Caco-2 (cell line): ENCODE measurements around the gene TMEM69. TPM values are rescaled to one million over a fixed set of nuclear protein-coding genes. Genes with fewer than 3 reads are reported as not detected.

Experiments
- BruUV-seq: library from RNA; stranded (reverse); fragments of 400-500 nt; replicated peaks from 2 replicates; lab custom pipeline; 2021; lab: Mats Ljungman, UMichigan
- CTCF ChIA-PET: fragments of 300-600 bp; sonication (Branson Sonifier 250); formaldehyde crosslinking; loops from one replicate; lab custom pipeline; 2022; ENCODE audit warnings: antibody characterized with exemption; lab: Charles Lee
- POLR2A ChIA-PET: fragments of 300-600 bp; sonication (Branson Sonifier 250); formaldehyde crosslinking; loops from one replicate; lab custom pipeline; 2022; ENCODE audit warnings: antibody characterized with exemption; lab: Charles Lee
- DNase-seq, 2 experiments: peaks; one replicate each; pipeline versions ENCODE4 v3.0.0 to v3.0.0-alpha.2; 2020 to 2022
- H3K27me3 ChIP-seq: replicated peaks from 2 replicates; pipeline ENCODE4 v1.6.0; 2011; ENCODE audit warnings: low read length; ENCODE audit not compliant: control insufficient read depth, insufficient read depth
- H3K36me3 ChIP-seq: 2 replicates; pipeline ENCODE4 v1.5.1; 2011; ENCODE audit warnings: low read length; ENCODE audit not compliant: control insufficient read depth, insufficient read depth
- H3K4me1 ChIP-seq: fragments of 250-450 bp; sonication (Bioruptor Pico); 2 replicates; pipeline ENCODE4 v1.5.1; 2020; ENCODE audit warnings: mild to moderate bottlenecking
- H3K4me3 ChIP-seq: 2 replicates; pipeline ENCODE4 v1.5.1; 2011; ENCODE audit warnings: low read depth, mild to moderate bottlenecking, control low read depth, low read length
- H3K9me3 ChIP-seq: fragments of 250-450 bp; sonication (Bioruptor Pico); 2 replicates; pipeline ENCODE4 v1.5.1; 2020; ENCODE audit warnings: mild to moderate bottlenecking, moderate library complexity
- H3K27ac Mint-ChIP-seq: one replicate; pipeline ENCODE4 v1.8.0; 2022; ENCODE audit warnings: mixed read lengths; ENCODE audit not compliant: unreplicated experiment
- H3K27me3 Mint-ChIP-seq: one replicate; pipeline ENCODE4 v1.8.0; 2022; ENCODE audit warnings: mixed read lengths; ENCODE audit not compliant: insufficient read depth, unreplicated experiment
- H3K36me3 Mint-ChIP-seq: one replicate; pipeline ENCODE4 v1.8.0; 2022; ENCODE audit warnings: mild to moderate bottlenecking, mixed read lengths; ENCODE audit not compliant: insufficient read depth, unreplicated experiment
- H3K4me1 Mint-ChIP-seq: one replicate; pipeline ENCODE4 v1.8.0; 2022; ENCODE audit warnings: low read depth, mixed read lengths; ENCODE audit not compliant: unreplicated experiment
- H3K4me3 Mint-ChIP-seq: one replicate; pipeline ENCODE4 v1.8.0; 2022; ENCODE audit warnings: mild to moderate bottlenecking, moderate library complexity, mixed read lengths; ENCODE audit not compliant: unreplicated experiment
- H3K9me3 Mint-ChIP-seq: one replicate; pipeline ENCODE4 v1.8.0; 2022; ENCODE audit warnings: mixed read lengths; ENCODE audit not compliant: unreplicated experiment
- intact Hi-C: fragments of 100-400 bp; cut with micrococcal nuclease; formaldehyde crosslinking; loops from one replicate; pipeline ENCODE4 v1.10.0; 2022; ENCODE audit not compliant: unreplicated experiment
- total RNA-seq: library from RNA; stranded (reverse); gene quantifications from 2 replicates; pipeline ENCODE4 v1.2.3, GENCODE V29; 2022
- TF ChIP-seq, protein P1 (sequence below), 2 experiments: fragments of 200-600 bp in 1 of 2; IDR thresholded peaks; 1 replicate in 1 of 2; 2 replicates in 1 of 2; pipeline versions ENCODE4 v1.5.1 to v1.8.0; 2011 to 2022; ENCODE audit warnings: antibody characterized with exemption in 1 of 2, control low read depth in 1 of 2, inconsistent platforms in 1 of 2, low read depth in 1 of 2, low read length in 1 of 2, mild to moderate bottlenecking in 1 of 2, moderate library complexity in 1 of 2; ENCODE audit not compliant: insufficient read depth in 1 of 2, severe bottlenecking in 1 of 2, unreplicated experiment in 1 of 2

Gene TMEM69
- total RNA-seq, 1 experiment from 2014 or later = 21.5 TPM

DNA sequence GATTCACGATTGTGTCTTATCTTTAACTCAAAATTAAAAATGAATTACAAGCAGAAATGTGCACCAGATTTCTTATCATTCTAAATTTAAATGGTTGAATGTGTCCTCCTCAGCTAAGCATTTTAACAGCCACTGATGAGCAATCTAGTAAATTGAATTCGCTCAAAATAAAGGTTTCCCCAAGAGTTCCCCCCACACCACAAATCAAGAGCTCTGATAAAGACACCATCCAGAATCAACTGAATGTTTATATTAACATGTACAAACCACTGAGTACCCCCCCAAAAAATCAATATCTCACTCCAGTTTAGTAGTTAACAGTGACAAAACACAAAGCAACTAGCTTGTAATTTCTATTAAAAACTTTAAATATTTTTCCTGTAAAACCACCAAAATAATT lies 3.6 kb upstream of the TMEM69 start:
- Histone ChIP-seq H3K4me3 (peak overlapping the region; percentile 77), H3K27me3 (no peaks in the 10 kb centered on the region), H3K36me3 (no peaks in the 10 kb centered on the region), H3K4me1 (no peaks in the 10 kb centered on the region; the same call in 1 of the 2 replicates), H3K9me3 (no peaks in the 10 kb centered on the region)
- Mint-ChIP-seq H3K4me3 (peak overlapping the region; percentile 84), H3K9me3 (no peaks in the 10 kb centered on the region), H3K27me3 (no peaks in the 10 kb centered on the region), H3K36me3 (peaks cover 25% of the 10 kb centered on the region), H3K27ac (peak overlapping the region; percentile 25), H3K4me1 (no peaks in the 10 kb centered on the region)
- CTCF ChIA-PET = no interaction called here
- no peak for DNase-seq
- intact Hi-C loops = loop anchor here (10.0 kb wide), 1 partner anchor 190 kb away; the partner anchor contains the start of gene TESK2
- TF ChIP-seq, protein P1, sequence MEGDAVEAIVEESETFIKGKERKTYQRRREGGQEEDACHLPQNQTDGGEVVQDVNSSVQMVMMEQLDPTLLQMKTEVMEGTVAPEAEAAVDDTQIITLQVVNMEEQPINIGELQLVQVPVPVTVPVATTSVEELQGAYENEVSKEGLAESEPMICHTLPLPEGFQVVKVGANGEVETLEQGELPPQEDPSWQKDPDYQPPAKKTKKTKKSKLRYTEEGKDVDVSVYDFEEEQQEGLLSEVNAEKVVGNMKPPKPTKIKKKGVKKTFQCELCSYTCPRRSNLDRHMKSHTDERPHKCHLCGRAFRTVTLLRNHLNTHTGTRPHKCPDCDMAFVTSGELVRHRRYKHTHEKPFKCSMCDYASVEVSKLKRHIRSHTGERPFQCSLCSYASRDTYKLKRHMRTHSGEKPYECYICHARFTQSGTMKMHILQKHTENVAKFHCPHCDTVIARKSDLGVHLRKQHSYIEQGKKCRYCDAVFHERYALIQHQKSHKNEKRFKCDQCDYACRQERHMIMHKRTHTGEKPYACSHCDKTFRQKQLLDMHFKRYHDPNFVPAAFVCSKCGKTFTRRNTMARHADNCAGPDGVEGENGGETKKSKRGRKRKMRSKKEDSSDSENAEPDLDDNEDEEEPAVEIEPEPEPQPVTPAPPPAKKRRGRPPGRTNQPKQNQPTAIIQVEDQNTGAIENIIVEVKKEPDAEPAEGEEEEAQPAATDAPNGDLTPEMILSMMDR (IDR thresholded peaks at IDR 0.05; ENCODE audit: insufficient read depth in 1 of 2, low read depth in 1 of 2, low read length in 1 of 2, severe bottlenecking in 1 of 2, unreplicated experiment in 1 of 2) = no peak
- BruUV-seq = no TSS peak
- POLR2A ChIA-PET = no interaction called here

DNA sequence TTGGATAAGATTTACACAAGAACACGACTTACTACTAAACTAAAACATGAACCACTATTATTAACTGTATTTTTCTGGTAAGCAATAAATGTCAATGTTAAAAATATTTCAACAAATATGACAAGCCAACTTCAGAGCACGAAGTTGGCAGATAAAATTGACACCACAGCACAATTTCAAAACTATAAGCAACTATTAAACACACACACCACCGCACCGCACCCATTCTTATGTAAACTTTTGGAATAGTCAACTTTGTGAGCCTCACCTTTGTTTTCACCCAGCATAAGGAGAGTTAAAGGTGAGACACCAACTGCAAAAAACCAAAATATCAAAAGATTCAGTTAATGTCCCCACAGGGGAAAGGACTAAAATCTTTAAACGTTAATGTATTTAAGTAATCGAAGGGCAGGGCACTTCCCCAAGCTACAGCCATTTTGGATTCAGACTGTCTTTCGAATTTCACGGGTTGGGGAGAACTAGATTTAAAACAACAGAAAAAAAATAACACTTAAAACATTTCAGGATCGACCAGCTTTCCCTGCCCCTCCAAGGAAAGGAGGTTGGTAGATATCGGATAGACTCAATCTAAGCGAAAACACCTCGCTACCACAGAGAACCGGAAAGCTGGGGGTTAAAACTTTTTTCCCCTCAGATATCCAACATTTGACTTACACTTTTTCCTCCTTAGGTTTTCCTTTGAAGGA lies 2.5 kb upstream of the TMEM69 start:
- Mint-ChIP-seq H3K27me3 (no peaks in the 10 kb centered on the region), H3K4me3 (peak overlapping the region; percentile 84), H3K9me3 (no peaks in the 10 kb centered on the region), H3K36me3 (peaks cover 25% of the 10 kb centered on the region), H3K4me1 (no peaks in the 10 kb centered on the region), H3K27ac (peak overlapping the region; percentile 86)
- no peaks in the 10 kb centered on the region for H3K36me3 ChIP-seq
- H3K27me3 ChIP-seq = no peaks in the 10 kb centered on the region
- peak overlapping the region; percentile 77 for H3K4me3 ChIP-seq
- TF ChIP-seq, protein P1 (IDR thresholded peaks at IDR 0.05; ENCODE audit: insufficient read depth in 1 of 2, low read depth in 1 of 2, low read length in 1 of 2, severe bottlenecking in 1 of 2, unreplicated experiment in 1 of 2) = no peak
- ChIA-PET CTCF (interaction anchor here (0.8 kb wide), 1 partner anchor 9 kb away, joined by 3 read pairs; no protein-coding TSS in a partner anchor), POLR2A (interaction anchor here (0.6 to 1.5 kb wide), 5 partner anchors 16 to 140 kb away, joined by 3 to 6 read pairs (median 3); partner anchors contain the start of gene MAST2)
- peak in 1 of 2 experiments; percentile 2 for DNase-seq
- no peaks in the 10 kb centered on the region; the same call in 1 of the 2 replicates for H3K4me1 ChIP-seq
- no peaks in the 10 kb centered on the region for H3K9me3 ChIP-seq
- no TSS peak for BruUV-seq
- intact Hi-C loops = loop anchor here (1.0 to 10.0 kb wide), 4 partner anchors 103 to 196 kb away; partner anchors contain the start of genes NASP and TESK2

DNA sequence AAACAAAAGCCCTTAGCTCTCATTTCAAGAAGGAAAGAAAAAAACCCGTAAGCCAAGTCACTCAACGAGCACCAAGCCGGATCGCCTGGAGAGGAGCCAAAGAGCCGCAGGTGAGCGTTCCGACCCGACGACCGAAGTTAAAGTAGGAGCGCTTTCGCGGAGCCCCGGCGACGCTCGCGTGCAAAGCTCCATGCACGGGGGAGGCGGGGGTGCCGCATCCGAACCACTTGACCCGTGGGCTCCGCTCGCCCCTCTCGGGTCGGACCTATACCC lies 2.0 kb upstream of the TMEM69 start:
- no peaks in the 10 kb centered on the region for H3K9me3 ChIP-seq
- Mint-ChIP-seq H3K4me1 (no peaks in the 10 kb centered on the region), H3K27me3 (no peaks in the 10 kb centered on the region), H3K27ac (peak overlapping the region; percentile 86), H3K36me3 (peaks cover 28% of the 10 kb centered on the region), H3K9me3 (no peaks in the 10 kb centered on the region), H3K4me3 (peak overlapping the region; percentile 84)
- CTCF ChIA-PET = interaction anchor here (0.8 kb wide), 1 partner anchor 9 kb away, joined by 3 read pairs; no protein-coding TSS in a partner anchor
- TF ChIP-seq, protein P1 (IDR thresholded peaks at IDR 0.05; ENCODE audit: insufficient read depth in 1 of 2, low read depth in 1 of 2, low read length in 1 of 2, severe bottlenecking in 1 of 2, unreplicated experiment in 1 of 2) = peak in 1 of 2 experiments; percentile 6
- no peaks in the 10 kb centered on the region for H3K27me3 ChIP-seq
- H3K4me1 ChIP-seq = no peaks in the 10 kb centered on the region; the same call in 1 of the 2 replicates
- no peaks in the 10 kb centered on the region for H3K36me3 ChIP-seq
- BruUV-seq = no TSS peak
- POLR2A ChIA-PET = interaction anchor here (0.6 to 1.5 kb wide), 8 partner anchors 17 to 357 kb away, joined by 3 to 6 read pairs (median 4); partner anchors contain the start of gene MAST2
- intact Hi-C loops = loop anchor here (1.0 to 10.0 kb wide), 4 partner anchors 104 to 195 kb away; partner anchors contain the start of genes NASP and TESK2
- DNase-seq = peak; percentile 40 to 56
- H3K4me3 ChIP-seq = peak overlapping the region; percentile 77
